Common myeloid progenitor, CD34-positive (primary cell): Measurements from ENCODE around the gene CTPS2.

Experiments used
- CTCF ChIA-PET: fragments of 350-600 bp; sonication (Branson Sonifier 250); formaldehyde crosslinking; loops from one replicate; lab custom pipeline; 2021; ENCODE audit warnings: antibody characterized with exemption; lab: Charles Lee
- POLR2A ChIA-PET: fragments of 350-600 bp; sonication (Branson Sonifier 250); formaldehyde crosslinking; loops from one replicate; lab custom pipeline; 2021; ENCODE audit warnings: antibody characterized with exemption; lab: Charles Lee
- DNase-seq, 3 donors: peaks; one replicate each; pipeline versions ENCODE4 v3.0.0 to v3.0.0-alpha.2; 2013
- H3K27ac ChIP-seq, 2 experiments: 1 replicate in 1 of 2; 2 replicates in 1 of 2; pipeline ENCODE4 v1.7.0; 2013; ENCODE audit warnings: inconsistent platforms in 2 of 2, low read length in 2 of 2, mild to moderate bottlenecking in 2 of 2, low read depth in 1 of 2, moderate library complexity in 1 of 2; ENCODE audit not compliant: severe bottlenecking in 2 of 2, insufficient read depth in 1 of 2, poor library complexity in 1 of 2
- H3K27me3 ChIP-seq, 5 experiments: replicated peaks in 2 of 5; 1 replicate in 3 of 5; 2 replicates in 2 of 5; pipeline versions ENCODE4 v1.6.1 to v1.7.0; 2013; ENCODE audit warnings: low read length in 4 of 5, mild to moderate bottlenecking in 2 of 5, moderate library complexity in 2 of 5, inconsistent platforms in 1 of 5; ENCODE audit not compliant: insufficient read depth in 5 of 5, control insufficient read depth in 4 of 5
- H3K36me3 ChIP-seq, 4 experiments: 1 replicate in 2 of 4; 2 replicates in 2 of 4; pipeline versions ENCODE4 v1.6.1 to v1.7.0; 2013; ENCODE audit warnings: low read length in 3 of 4, control low read depth in 1 of 4, mild to moderate bottlenecking in 1 of 4; ENCODE audit not compliant: control insufficient read depth in 4 of 4, insufficient read depth in 4 of 4
- H3K4me1 ChIP-seq, 4 experiments: 1 replicate in 3 of 4; 2 replicates in 1 of 4; pipeline versions ENCODE4 v1.6.1 to v1.7.1; 2013; ENCODE audit warnings: low read length in 3 of 4, mild to moderate bottlenecking in 3 of 4, control low read depth in 1 of 4, inconsistent platforms in 1 of 4, moderate library complexity in 1 of 4; ENCODE audit not compliant: control insufficient read depth in 4 of 4, insufficient read depth in 4 of 4; ENCODE audit errors: control extremely low read depth in 1 of 4
- H3K4me3 ChIP-seq, 7 experiments: 1 replicate in 4 of 7; 2 replicates in 3 of 7; pipeline versions ENCODE4 v1.5.1 to v1.7.0; 2013; ENCODE audit warnings: mild to moderate bottlenecking in 7 of 7, low read length in 6 of 7, moderate library complexity in 6 of 7, inconsistent platforms in 2 of 7, low read depth in 2 of 7, control low read depth in 1 of 7; ENCODE audit not compliant: insufficient read depth in 4 of 7, control insufficient read depth in 1 of 7; ENCODE audit errors: extremely low read depth in 1 of 7
- H3K9me3 ChIP-seq, 5 experiments: 1 replicate in 4 of 5; 2 replicates in 1 of 5; pipeline versions ENCODE4 v1.6.1 to v1.7.1; 2013; ENCODE audit warnings: low read length in 4 of 5, mild to moderate bottlenecking in 2 of 5, inconsistent platforms in 1 of 5, low read depth in 1 of 5, moderate library complexity in 1 of 5; ENCODE audit not compliant: control insufficient read depth in 4 of 5, insufficient read depth in 2 of 5; ENCODE audit errors: control extremely low read depth in 1 of 5
- WGBS: methylation state at CpG from one replicate; pipeline ENCODE4 v1.1.5; 2013; ENCODE audit not compliant: insufficient coverage; 5-methylcytosine and 5-hydroxymethylcytosine counted together

CTPS2 gene

DNA sequence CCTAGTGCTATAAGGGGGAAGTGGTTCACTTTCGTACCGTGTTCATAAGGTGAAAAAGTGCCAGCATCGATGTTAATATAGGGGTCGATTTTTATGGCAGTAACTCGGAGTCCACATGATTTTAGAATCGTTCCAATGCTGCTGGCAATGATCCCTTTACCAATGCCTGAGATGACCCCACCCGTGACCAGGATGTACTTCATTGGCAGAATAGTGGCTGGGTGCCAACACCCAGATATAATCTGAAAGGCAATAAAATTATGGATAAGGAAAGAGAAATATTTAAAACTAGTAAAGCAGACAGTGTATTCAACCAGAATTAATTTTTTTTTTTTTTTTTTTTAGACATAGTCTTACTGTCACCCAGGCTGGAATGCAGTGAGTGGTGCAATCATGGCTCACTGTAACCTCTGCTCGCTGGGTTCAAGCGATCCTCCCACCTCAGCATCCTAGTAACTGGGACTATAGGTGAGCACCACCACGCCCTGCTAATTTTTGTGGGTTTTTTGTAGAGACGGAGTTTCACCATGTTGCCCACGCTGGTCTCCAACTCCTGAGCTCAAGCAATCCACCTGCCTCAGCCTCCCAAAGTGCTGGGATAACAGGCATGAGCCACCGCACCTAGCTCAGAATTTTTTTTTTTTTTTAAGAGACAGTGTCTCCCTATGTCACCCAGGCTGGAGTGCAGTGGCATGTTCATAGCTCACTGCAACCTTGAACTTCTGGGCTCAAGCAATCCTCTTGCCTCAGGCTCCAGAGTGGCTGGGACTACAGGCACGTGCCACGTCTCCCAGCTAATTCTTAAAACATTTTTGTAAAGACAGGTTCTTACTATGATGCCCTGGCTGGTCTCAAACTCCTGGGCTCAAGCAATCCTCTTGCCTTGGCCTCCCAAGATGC lies 9.5 kb downstream of the CTPS2 start:
- peaks cover 0 to 10% (median 5%) of the 10 kb centered on the region in 4 experiments for H3K36me3 ChIP-seq
- POLR2A ChIA-PET, result no interaction called here
- H3K27me3 ChIP-seq, result peaks cover 0 to 4% (median 0%) of the 10 kb centered on the region in 5 experiments
- no peak for DNase-seq
- WGBS, result 95% methylated on average over 13 of the region's 15 CpGs
- no peak overlapping the region for H3K27ac ChIP-seq
- no peaks in the 10 kb centered on the region for H3K4me1 ChIP-seq
- no peak overlapping the region for H3K4me3 ChIP-seq
- CTCF ChIA-PET, result interaction anchor here (0.6 kb wide), 1 partner anchor 341 kb away, joined by 4 read pairs; no protein-coding TSS in a partner anchor
- no peaks in the 10 kb centered on the region for H3K9me3 ChIP-seq

DNA sequence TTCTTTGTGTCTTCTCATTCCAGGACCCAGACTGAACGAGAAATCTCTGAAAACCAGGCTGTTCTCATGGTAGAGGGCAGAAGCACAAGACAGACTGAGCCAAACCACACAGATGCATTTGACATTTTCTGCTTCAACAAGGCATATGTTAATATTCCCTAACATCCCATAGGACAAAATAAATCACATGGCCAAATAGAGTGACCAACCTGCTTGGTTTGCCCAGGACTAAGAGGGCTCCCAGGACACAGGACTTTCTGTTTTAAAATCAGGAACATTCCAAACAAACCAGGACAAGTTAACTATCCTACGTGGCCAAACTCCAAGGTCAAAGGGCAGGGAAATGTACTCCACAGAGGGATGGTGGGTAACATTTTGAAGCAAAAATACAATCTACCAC lies 11.7 kb downstream of the CTPS2 start:
- Histone ChIP-seq H3K4me1 (no peaks in the 10 kb centered on the region), H3K27me3 (peaks cover 0 to 5% (median 0%) of the 10 kb centered on the region in 5 experiments), H3K27ac (no peak overlapping the region), H3K4me3 (no peak overlapping the region), H3K36me3 (peaks cover 0 to 14% (median 7%) of the 10 kb centered on the region in 4 experiments), H3K9me3 (no peaks in the 10 kb centered on the region)
- WGBS, result 100% methylated on average over 1 of the region's 2 CpGs
- no peak for DNase-seq
- POLR2A ChIA-PET, result no interaction called here
- CTCF ChIA-PET, result no interaction called here

DNA sequence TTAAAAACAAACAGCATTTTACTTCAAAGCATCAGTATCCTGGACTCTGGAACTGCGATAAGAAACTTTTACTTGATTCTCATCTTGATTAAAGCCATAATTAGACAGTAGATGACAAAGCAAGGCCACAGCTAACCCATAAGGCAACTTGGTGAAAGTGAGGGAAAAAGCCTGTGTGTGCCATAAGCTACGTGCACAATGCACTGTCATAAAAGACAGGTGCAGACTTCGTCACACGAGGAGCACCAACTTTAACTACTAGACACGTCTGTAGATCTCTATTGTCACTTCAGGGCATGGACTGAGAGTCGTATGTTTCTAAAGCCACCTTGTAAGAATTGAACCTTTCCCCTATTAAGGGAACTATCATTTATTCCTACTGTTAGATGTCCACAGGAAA lies 13.1 kb downstream of the CTPS2 start:
- H3K27me3 ChIP-seq, result peaks cover 0 to 7% (median 0%) of the 10 kb centered on the region in 5 experiments
- H3K27ac ChIP-seq, result no peak overlapping the region
- 98% methylated on average over 5 of the region's 6 CpGs for WGBS
- POLR2A ChIA-PET, result no interaction called here
- no peak for DNase-seq
- no peaks in the 10 kb centered on the region for H3K4me1 ChIP-seq
- H3K4me3 ChIP-seq, result no peak overlapping the region
- H3K36me3 ChIP-seq, result peaks cover 0 to 16% (median 7%) of the 10 kb centered on the region in 4 experiments
- CTCF ChIA-PET, result no interaction called here
- H3K9me3 ChIP-seq, result no peaks in the 10 kb centered on the region

GRCh38 chrX:16696956-16697355 lies 15.5 kb downstream of the CTPS2 start:
- no peaks in the 10 kb centered on the region for H3K9me3 ChIP-seq
- peaks cover 0 to 9% (median 0%) of the 10 kb centered on the region in 5 experiments for H3K27me3 ChIP-seq
- no peak for DNase-seq
- 95% methylated on average over 3 of the region's 3 CpGs for WGBS
- H3K27ac ChIP-seq, result no peak overlapping the region
- peaks cover 0 to 22% (median 12%) of the 10 kb centered on the region in 4 experiments for H3K36me3 ChIP-seq
- no peak overlapping the region for H3K4me3 ChIP-seq
- H3K4me1 ChIP-seq, result no peaks in the 10 kb centered on the region
- CTCF ChIA-PET, result no interaction called here
- POLR2A ChIA-PET, result no interaction called here

DNA sequence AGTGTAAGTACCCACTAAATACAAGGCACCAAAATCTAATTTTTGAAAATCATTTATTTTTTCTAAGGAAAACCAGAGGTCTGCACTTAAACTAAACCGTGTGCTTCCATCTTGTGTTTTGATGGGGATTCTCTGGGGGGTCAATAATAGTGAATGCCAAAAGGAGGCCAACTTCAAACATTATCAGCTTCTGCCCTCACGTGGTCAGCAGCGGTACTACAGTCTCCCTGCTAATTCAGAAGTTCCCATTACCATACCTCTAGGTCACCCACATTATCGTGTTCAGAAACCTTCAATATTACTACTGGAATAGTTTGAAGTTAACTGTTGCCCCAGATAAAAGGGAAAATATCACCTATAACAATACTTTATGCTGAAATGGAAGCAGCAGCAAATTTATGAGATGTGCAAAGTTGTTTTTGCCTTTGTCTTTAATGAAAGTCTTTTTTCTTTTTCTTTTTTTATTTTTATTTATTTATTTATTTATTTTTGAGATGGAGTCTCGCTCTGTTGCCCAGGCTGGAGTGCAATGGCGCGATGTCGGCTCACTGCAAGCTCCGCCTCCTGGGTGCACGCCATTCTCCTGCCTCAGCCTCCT lies 17.3 kb downstream of the CTPS2 start:
- peak; percentile 45 to 78 (median 73) for DNase-seq
- Histone ChIP-seq H3K4me3 (no peak overlapping the region), H3K4me1 (no peaks in the 10 kb centered on the region), H3K36me3 (peaks cover 2 to 34% (median 18%) of the 10 kb centered on the region in 4 experiments), H3K9me3 (no peaks in the 10 kb centered on the region), H3K27ac (no peak overlapping the region), H3K27me3 (peaks cover 0 to 12% (median 0%) of the 10 kb centered on the region in 5 experiments)
- CTCF ChIA-PET, result interaction anchor here (1.5 kb wide), 1 partner anchor 25 kb away, joined by 3 read pairs; the partner anchor contains the start of gene SYAP1
- 0% methylated on average over 3 of the region's 10 CpGs for WGBS
- POLR2A ChIA-PET, result no interaction called here

- WGBS, result no CpG with 5 or more reads among the region's 3 CpGs
- no peaks in the 10 kb centered on the region for H3K4me1 ChIP-seq
- no peak for DNase-seq
- POLR2A ChIA-PET, result no interaction called here
- no peak overlapping the region for H3K4me3 ChIP-seq
- H3K36me3 ChIP-seq, result peaks cover 0 to 50% (median 16%) of the 10 kb centered on the region in 4 experiments
- peaks cover 0 to 27% (median 0%) of the 10 kb centered on the region in 5 experiments for H3K27me3 ChIP-seq
- CTCF ChIA-PET, result no interaction called here
- no peaks in the 10 kb centered on the region for H3K9me3 ChIP-seq
- no peak overlapping the region for H3K27ac ChIP-seq
Observed at GRCh38 chrX:16687514-16687913, 25.0 kb downstream of the CTPS2 start.
